Suprapubic skin (tissue), 4 donors: Measurements from ENCODE around the gene BAHCC1. TPM values are rescaled to one million over a fixed set of nuclear protein-coding genes. Genes with fewer than 3 reads are reported as not detected.
A peak's percentile ranks its signal among the peaks of the same experiment; 100 is the strongest.
"Not testable (repeated sequence)": the region's sequence is repeated elsewhere in the genome, so short reads cannot be mapped to it uniquely, and the experiment has no call there.

Experiments
- DNase-seq, 2 donors: peaks; one replicate each; pipeline ENCODE4 v3.0.0-alpha.2; 2019; ENCODE audit warnings: low spot score in 2 of 2
- H3K27ac ChIP-seq: fragments of 200-600 bp; sonication (generic); one replicate; pipeline ENCODE4 v1.5.1; 2019
- H3K27me3 ChIP-seq: fragments of 200-600 bp; sonication (generic); one replicate; pipeline ENCODE4 v1.5.1; 2019
- H3K36me3 ChIP-seq: fragments of 200-600 bp; sonication (generic); one replicate; pipeline ENCODE4 v1.5.1; 2019
- H3K4me1 ChIP-seq: fragments of 200-600 bp; sonication (generic); one replicate; pipeline ENCODE4 v1.5.1; 2019
- H3K4me3 ChIP-seq: fragments of 200-600 bp; sonication (generic); one replicate; pipeline ENCODE4 v1.5.1; 2019; ENCODE audit warnings: mild to moderate bottlenecking
- H3K9me3 ChIP-seq: fragments of 200-600 bp; sonication (generic); one replicate; pipeline ENCODE4 v1.5.1; 2019
- EP300 ChIP-seq: sonication (generic); formaldehyde crosslinking; IDR thresholded peaks from one replicate; pipeline ENCODE4 v1.6.1; 2017; ENCODE audit warnings: antibody characterized with exemption
- POLR2A ChIP-seq, 2 donors: fragments of 450-650 bp; IDR thresholded peaks; one replicate each; pipeline ENCODE4 v1.6.1; 2017; ENCODE audit warnings: antibody characterized with exemption in 2 of 2, mild to moderate bottlenecking in 2 of 2, moderate library complexity in 2 of 2
- POLR2AphosphoS5 ChIP-seq, 3 donors: sonication (generic); formaldehyde crosslinking; IDR thresholded peaks; one replicate each; pipeline ENCODE4 v1.6.1; 2017; ENCODE audit warnings: antibody characterized with exemption in 3 of 3
- WGBS: methylation state at CpG from one replicate; pipeline ENCODE4 v1.1.5; 2018; 5-methylcytosine and 5-hydroxymethylcytosine counted together
- total RNA-seq, 4 donors: library from RNA; depleted of rRNA; stranded (reverse); fragments of >200 nt; gene quantifications; one replicate each; pipeline ENCODE4 v1.1.0, GENCODE V29; 2016
- TF ChIP-seq, protein P1 (sequence below), 2 donors: fragments of 200-600 bp in 1 of 2; fragments of 450-650 bp in 1 of 2; sonication (generic) in 1 of 2; IDR thresholded peaks; one replicate each; pipeline ENCODE4 v1.5.1; 2016 to 2019; ENCODE audit warnings: antibody characterized with exemption in 2 of 2, mild to moderate bottlenecking in 1 of 2, moderate library complexity in 1 of 2

Gene BAHCC1
- total RNA-seq, 4 donors from 2014 or later, result 4.5 to 19.3 (median 12.2) TPM

DNA sequence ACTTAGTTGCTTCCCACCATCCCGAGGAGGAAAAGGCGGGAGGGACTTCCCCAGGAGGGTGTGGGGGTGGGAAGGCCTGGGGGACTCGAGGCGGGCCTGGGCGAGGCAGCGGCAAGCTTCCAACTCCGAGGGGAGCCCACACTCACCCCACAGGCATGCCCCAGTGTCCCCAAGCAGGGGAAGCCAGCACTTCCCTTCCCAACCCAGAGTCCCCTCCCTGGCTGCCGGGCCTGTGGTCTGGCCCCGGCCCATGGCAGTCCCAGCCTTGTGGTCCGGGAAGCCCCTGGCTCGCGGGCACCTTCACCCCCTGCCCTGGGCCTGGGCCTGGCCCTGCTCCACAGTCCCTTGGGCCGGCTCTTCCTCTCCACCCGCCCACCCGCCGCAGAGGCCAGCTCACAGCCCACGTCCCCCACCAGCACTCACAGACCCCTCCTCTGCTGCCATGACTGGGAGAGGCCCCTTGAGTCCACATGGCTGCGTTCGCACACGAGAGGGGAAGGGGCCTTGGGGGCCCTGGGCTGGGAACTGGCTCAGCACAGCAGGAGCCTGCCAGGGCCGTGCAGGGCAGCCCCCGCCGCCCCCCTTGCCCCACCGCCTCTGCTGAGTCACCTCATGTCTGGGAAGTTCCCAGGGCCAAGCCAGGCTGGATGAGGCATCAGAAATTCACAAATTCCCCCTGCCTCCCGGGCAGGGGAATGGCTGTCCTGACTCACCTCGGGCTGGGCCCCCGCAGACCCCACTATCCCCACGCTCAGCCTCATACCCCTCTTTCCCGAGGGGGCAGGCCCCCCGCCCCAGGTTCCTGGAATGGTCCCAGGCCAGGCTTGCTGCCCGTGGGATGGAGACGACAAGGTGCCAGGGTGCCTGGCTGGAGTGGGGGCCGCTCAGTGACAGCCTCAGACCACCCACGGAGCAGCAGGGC is 27.8 kb downstream of the BAHCC1 start:
- DNase-seq, result peak in 1 of 2 donors; percentile 91
- WGBS, result 5% methylated on average over 13 of the region's 34 CpGs
- H3K4me3 ChIP-seq, result peak overlapping the region; percentile 29

DNA sequence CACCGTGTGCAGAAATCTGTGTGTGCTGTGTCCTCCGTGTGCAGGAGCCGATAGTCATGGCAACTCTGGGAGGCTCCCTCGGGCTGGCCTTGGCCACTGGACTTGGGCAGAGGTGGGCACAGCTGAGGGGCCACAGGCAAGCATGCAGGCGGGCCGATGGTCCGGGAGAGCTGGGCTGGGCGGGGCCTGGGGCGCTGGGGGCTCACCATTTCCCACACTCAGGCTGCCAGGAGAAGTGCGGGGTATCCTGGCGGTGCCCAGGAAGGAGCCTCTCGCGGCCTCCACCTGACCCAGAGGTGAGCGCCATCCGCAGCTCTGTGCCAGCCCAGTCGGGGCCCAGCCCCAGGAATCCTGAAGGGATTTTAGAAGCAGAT is 28.4 kb downstream of the BAHCC1 start:
- DNase-seq, result no peak
- peak overlapping the region; percentile 29 for H3K4me3 ChIP-seq
- H3K27me3 ChIP-seq, result no peaks in the 10 kb centered on the region
- WGBS, result no CpG with 5 or more reads among the region's 16 CpGs
- H3K36me3 ChIP-seq, result no peaks in the 10 kb centered on the region
- peaks cover 71% of the 10 kb centered on the region for H3K4me1 ChIP-seq
- TF ChIP-seq EP300, result no peak
- no peak for TF ChIP-seq POLR2A (IDR thresholded peaks at IDR 0.05)
- TF ChIP-seq, protein P1, sequence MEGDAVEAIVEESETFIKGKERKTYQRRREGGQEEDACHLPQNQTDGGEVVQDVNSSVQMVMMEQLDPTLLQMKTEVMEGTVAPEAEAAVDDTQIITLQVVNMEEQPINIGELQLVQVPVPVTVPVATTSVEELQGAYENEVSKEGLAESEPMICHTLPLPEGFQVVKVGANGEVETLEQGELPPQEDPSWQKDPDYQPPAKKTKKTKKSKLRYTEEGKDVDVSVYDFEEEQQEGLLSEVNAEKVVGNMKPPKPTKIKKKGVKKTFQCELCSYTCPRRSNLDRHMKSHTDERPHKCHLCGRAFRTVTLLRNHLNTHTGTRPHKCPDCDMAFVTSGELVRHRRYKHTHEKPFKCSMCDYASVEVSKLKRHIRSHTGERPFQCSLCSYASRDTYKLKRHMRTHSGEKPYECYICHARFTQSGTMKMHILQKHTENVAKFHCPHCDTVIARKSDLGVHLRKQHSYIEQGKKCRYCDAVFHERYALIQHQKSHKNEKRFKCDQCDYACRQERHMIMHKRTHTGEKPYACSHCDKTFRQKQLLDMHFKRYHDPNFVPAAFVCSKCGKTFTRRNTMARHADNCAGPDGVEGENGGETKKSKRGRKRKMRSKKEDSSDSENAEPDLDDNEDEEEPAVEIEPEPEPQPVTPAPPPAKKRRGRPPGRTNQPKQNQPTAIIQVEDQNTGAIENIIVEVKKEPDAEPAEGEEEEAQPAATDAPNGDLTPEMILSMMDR (IDR thresholded peaks at IDR 0.05), result no peak
- no peak for TF ChIP-seq POLR2AphosphoS5 (IDR thresholded peaks at IDR 0.05)
- peak overlapping the region; percentile 90 for H3K27ac ChIP-seq
- H3K9me3 ChIP-seq, result no peaks in the 10 kb centered on the region

More for the DNA sequence above, 27.8 kb downstream of the BAHCC1 start:
- Histone ChIP-seq H3K9me3 (no peaks in the 10 kb centered on the region), H3K27me3 (no peaks in the 10 kb centered on the region), H3K36me3 (no peaks in the 10 kb centered on the region), H3K27ac (peak overlapping the region; percentile 90), H3K4me1 (peaks cover 71% of the 10 kb centered on the region)
- no peak for TF ChIP-seq POLR2A (IDR thresholded peaks at IDR 0.05)
- peak in 1 of 3 donors; percentile 27 for TF ChIP-seq POLR2AphosphoS5 (IDR thresholded peaks at IDR 0.05)
- TF ChIP-seq, protein P1 (IDR thresholded peaks at IDR 0.05), result no peak

DNA sequence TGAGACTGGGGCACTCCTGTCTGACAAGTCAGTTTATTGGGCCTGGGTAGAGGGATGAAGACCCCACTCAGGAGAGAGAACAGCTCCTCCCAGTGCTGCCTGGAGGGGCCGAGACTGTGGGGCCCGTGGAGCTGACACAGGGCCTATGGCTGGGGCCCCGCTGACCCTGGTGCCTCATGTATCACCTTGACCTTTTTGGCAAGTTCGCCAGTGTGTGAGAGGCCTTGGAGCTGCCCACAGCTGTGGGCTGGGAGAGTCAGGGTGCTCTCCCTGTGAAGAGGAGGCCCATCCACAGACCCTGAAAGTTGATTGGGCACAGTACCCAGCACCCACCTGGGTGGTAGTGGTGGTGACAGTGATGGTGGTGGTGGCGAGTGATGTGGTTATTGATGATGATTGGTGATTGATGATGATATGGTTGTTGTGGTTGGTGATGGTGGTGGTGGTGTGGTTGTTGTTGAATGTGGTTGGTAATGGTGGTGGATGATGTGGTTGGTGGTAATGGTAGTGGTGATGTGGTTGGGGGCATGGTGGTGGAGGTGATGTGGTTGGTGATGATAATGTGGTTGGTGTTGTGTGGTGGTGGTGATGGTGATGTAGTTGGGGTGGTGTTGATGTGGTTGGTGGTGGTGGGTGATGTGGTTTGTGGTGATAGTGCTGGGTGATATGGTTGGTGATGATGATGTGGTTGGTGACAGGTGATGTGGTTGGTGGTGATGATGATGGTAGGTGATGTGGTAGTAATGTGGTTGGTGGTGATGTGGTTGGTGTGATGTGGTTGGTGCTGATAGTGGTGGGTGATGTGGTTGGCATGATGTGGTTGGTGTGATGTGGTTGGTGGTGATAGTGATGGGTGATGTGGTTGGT is 29.1 kb downstream of the BAHCC1 start:
- DNase-seq, result no peak
- TF ChIP-seq EP300, result no peak
- TF ChIP-seq POLR2A (IDR thresholded peaks at IDR 0.05), result no peak
- Histone ChIP-seq H3K4me3 (no peak overlapping the region), H3K4me1 (peaks cover 71% of the 10 kb centered on the region), H3K27me3 (no peaks in the 10 kb centered on the region), H3K36me3 (no peaks in the 10 kb centered on the region), H3K9me3 (no peaks in the 10 kb centered on the region), H3K27ac (peak overlapping the region; percentile 90)
- WGBS, result 98% methylated on average over 2 of the region's 5 CpGs

DNA sequence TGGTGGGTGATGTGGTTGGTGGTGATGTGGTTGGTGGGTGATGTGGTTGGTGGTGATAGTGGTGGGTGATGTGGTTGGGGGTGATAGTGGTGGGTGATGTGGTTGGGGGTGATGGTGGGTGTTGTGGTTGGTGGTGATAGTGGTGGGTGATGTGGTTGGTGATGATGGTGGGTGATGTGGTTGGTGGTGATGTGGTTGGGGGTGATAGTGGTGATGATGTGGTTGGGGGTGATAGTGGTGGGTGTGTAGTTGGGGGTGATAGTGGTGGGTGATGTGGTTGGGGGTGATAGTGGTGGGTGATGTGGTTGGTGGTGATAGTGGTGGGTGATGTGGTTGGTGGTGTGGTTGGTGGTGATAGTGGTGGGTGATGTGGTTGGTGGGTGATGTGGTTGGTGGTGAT is 29.8 kb downstream of the BAHCC1 start:
- not testable (repeated sequence) for H3K36me3 ChIP-seq, H3K4me3 ChIP-seq, H3K27ac ChIP-seq, H3K27me3 ChIP-seq, DNase-seq, H3K9me3 ChIP-seq
- H3K4me1 ChIP-seq, result peaks cover 71% of the 10 kb centered on the region

DNA sequence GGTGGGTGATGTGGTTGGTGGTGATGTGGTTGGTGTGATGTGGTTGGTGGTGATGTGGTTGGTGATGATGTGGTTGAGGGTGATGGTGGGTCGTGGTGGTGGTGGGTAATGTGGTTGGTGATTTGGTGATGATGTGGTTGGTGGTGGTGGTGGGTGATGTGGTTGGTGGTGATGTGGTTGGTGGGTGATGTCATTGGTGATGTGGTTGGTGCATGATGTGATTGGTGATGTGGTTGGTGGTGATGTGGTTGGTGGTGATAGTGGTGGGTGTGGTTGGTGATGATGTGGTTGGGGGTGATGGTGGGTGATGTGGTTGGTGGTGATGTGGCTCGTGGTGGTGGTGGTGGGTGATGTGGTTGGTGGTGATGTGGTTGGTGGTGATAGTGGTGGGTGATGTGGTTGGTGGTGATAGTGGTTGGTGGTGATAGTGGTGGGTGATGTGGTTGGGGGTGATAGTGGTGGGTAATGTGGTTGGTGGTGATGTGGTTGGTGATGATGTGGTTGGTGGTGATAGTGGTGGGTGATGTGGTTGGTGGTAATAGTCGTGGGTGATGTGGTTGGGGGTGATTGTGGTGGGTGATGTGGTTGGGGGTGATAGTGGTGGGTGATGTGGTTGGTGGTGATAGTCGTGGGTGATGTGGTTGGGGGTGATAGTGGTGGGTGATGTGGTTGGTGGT is 30.6 kb downstream of the BAHCC1 start:
- DNase-seq, H3K27me3 ChIP-seq, H3K27ac ChIP-seq, H3K9me3 ChIP-seq, H3K4me3 ChIP-seq, H3K36me3 ChIP-seq: not testable (repeated sequence)
- H3K4me1 ChIP-seq, result peaks cover 71% of the 10 kb centered on the region
- 88% methylated on average over 4 of the region's 4 CpGs for WGBS

DNA sequence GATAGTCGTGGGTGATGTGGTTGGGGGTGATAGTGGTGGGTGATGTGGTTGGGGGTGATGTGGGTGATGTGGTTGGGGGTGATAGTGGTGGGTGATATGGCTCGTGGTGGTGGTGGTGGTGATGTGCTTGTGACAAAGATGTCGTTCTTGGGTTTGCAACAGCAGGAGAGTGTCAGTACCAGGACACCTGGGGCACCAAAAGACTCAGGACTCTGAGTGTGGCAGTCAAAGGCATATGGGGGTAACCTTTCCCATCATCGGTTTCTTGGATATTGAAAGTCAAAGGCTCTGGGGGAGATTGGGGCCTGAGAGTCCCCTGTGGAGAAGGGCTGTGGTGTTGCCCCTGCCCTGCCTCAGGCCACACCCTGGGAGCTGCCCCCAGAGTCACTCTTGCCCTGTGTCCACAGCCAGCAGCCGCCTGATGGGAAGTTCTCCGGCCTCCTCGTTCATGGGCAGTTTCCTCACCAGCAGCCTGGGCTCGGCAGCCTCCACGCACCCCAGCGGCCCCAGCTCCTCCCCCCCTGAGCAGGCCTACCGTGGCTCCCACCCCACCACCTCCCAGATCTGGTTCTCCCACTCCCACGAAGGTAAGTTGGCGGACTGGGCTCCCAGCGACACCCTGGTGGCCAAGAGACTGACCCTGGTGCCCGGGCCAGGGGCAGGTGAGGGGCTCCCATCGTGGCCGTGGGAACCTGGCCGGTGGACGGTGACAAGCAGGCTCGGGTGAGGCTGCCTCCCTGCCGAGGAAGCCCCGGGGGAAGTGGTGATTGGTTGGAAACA is 31.3 kb downstream of the BAHCC1 start:
- TF ChIP-seq POLR2A (IDR thresholded peaks at IDR 0.05), result no peak
- no peak for TF ChIP-seq EP300
- no peak for TF ChIP-seq POLR2AphosphoS5 (IDR thresholded peaks at IDR 0.05)
- TF ChIP-seq, protein P1 (IDR thresholded peaks at IDR 0.05), result no peak
- Histone ChIP-seq H3K36me3 (no peaks in the 10 kb centered on the region), H3K9me3 (no peaks in the 10 kb centered on the region), H3K4me3 (no peak overlapping the region), H3K27ac (no peak overlapping the region), H3K4me1 (peaks cover 66% of the 10 kb centered on the region), H3K27me3 (no peaks in the 10 kb centered on the region)
- 63% methylated on average over 12 of the region's 22 CpGs for WGBS
- no peak for DNase-seq
